Retinal pigment epithelial cell (primary cell): ENCODE measurements around the gene RBM44.

Experiments
- DNase-seq: peaks from one replicate; pipeline ENCODE4 v3.0.0-alpha.2; 2010; ENCODE audit warnings: low read depth
- H3K4me3 ChIP-seq: 2 replicates; pipeline ENCODE4 v1.5.1; 2011; ENCODE audit warnings: mild to moderate bottlenecking, low read length, control low read depth, moderate library complexity
- TF ChIP-seq, protein P1 (sequence below): conservative IDR thresholded peaks from 2 replicates; pipeline ENCODE4 v1.5.1; 2011; ENCODE audit warnings: low read depth, low read length, control low read depth, inconsistent platforms

Gene RBM44

GRCh38 chr2:237872178-237872887, 73.8 kb downstream of the RBM44 start:
- no peak for DNase-seq
- TF ChIP-seq, protein P1, sequence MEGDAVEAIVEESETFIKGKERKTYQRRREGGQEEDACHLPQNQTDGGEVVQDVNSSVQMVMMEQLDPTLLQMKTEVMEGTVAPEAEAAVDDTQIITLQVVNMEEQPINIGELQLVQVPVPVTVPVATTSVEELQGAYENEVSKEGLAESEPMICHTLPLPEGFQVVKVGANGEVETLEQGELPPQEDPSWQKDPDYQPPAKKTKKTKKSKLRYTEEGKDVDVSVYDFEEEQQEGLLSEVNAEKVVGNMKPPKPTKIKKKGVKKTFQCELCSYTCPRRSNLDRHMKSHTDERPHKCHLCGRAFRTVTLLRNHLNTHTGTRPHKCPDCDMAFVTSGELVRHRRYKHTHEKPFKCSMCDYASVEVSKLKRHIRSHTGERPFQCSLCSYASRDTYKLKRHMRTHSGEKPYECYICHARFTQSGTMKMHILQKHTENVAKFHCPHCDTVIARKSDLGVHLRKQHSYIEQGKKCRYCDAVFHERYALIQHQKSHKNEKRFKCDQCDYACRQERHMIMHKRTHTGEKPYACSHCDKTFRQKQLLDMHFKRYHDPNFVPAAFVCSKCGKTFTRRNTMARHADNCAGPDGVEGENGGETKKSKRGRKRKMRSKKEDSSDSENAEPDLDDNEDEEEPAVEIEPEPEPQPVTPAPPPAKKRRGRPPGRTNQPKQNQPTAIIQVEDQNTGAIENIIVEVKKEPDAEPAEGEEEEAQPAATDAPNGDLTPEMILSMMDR = no peak
- H3K4me3 ChIP-seq = no peak overlapping the region

- no peak overlapping the region for H3K4me3 ChIP-seq
- DNase-seq = no peak
- TF ChIP-seq, protein P1 = no peak
These were observed 74.8 kb downstream of the RBM44 start for GRCh38 chr2:237873421-237873831.

DNA sequence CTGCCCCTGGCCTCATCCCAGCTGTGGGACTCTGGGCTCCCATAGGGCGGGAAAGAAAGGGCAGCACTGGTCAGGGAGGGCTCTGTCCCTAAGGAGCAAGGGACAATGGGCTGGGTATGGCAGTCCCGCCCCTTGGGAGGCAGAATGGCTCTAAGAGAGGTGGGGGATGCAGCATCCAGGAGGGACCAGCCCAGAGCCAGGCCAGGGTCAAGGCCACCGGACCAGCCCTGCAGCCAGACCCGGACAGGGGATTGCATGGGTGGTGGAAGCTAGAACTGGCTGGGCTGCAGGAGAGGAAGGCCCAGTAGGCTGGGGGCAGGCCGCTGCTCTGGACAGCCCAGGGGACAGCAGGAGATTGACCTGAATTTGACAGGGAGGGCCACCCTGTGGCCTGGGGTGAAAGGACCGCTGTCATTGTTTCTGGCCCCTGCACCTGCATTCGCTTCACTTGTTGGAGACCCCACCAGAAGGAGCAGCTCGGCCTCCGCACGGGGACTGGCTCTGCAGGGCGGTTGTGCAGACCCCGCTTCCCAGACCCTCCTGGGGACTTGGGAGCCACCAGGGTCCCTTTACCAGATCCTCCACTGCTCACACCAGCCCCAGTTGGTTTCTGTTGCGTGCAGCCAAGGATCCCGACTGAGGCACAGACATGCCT, 75.4 kb downstream of the RBM44 start:
- no peak for DNase-seq
- TF ChIP-seq, protein P1 = no peak
- no peak overlapping the region for H3K4me3 ChIP-seq

GRCh38 chr2:237874585-237875161, 76.1 kb downstream of the RBM44 start:
- no peak for DNase-seq
- TF ChIP-seq, protein P1 = no peak
- H3K4me3 ChIP-seq = no peak overlapping the region

DNA sequence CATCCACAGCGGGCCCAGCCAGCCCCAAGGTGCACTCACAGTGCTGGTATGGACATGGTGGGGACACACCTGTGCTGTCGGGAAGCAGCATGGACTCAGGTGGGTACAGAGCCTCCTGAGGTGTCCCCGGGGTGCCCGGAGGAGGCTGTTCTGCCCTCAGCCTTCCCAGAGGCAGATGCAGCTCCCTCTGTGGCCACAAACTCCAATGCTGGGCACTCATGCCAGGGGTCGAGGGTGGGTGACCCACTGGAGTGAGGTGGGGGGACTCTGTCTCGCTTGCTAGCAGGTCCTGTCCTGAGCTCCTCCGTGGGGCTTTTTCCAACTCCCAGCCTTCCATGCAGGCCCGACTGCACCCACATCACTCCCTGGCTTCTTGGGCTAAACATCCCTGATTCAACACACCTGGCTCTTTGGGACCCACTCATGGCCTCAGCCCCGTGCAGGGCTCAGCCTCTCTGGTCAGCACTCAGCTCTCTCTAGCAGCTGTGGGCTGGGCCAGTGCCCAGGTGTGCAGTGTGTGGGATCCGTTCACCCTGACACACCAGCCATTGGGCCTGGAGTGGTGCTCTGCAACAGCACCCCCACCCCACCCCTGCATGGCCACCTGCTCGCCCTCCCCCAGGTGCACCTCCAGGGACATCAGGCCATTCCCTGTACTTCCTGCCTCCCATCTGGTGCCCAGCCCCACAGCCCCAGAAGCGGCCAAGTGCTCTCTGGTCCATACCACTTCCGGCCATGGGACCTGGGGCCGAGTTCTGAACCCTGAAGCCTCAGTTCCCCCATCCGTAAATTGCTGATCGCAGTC, 76.9 kb downstream of the RBM44 start:
- no peak overlapping the region for H3K4me3 ChIP-seq
- TF ChIP-seq, protein P1 = no peak
- DNase-seq = no peak

GRCh38 chr2:237876061-237876526, 77.5 kb downstream of the RBM44 start:
- H3K4me3 ChIP-seq = no peak overlapping the region
- TF ChIP-seq, protein P1 = no peak
- DNase-seq = no peak
